GM18909 (cell line): Measurements from ENCODE around the gene ZNF507.

Experiments used
- ATAC-seq: cut with Tn5 transposase; IDR thresholded peaks from one replicate; pipeline ENCODE4 v1.9.1; 2021; ENCODE audit warnings: mild to moderate bottlenecking; ENCODE audit not compliant: unreplicated experiment, poor library complexity

Gene ZNF507

DNA sequence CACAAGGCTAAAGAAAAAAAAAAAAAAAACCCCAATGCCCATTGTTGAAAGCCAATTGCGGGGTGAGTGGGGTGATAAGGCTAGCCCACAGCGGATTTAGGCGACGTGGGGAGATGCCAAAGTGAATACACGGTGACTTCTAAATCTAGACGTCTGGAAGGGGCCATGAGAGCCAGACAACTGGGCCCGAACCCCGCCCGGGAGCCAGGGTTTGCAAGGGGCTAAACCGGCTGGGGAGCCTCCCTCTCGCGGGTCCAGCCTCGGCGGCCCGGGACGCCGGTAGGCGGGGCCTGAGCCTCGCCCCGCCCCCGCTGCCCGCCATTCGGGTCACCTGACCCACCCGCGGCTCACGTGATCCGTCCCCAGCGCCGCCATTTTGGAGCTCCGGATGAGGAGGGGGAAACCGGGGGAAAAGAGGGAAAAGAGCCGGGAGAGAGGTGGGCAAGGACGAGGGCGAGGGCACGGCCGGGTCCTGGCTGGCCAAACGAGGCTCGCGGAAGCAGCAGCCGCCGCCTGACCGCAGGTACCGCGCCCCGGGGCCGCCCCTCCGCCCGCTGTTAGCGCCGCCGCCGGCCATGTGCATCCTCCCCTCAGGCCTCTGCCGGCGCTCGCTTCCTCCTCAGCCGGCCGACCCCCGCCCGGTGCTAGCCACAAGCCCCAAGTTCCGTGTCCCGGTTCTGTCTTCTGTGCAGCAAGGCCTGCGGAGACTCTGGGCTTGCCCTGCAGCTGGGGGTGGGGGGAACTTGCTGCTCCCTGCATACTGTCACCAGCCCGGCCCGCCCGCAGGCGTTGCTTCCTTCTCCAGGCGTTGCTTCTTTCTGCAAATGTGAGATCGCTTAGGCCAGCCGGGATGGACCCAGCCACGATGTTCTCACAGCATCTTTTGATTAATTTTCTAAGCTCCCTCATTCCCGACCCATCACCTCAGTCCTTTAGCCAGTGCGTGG is at the start of gene ZNF507:
ZNF507 (plus strand) TSS at position 350 of the 947 bp plus-strand sequence. CDS start 7,221 bp downstream, outside the sequence.
- peak; percentile 84 for ATAC-seq

GRCh38 chr19:32296694-32297093 is 48.7 kb upstream of the ZNF507 start:
- no peak for ATAC-seq

DNA sequence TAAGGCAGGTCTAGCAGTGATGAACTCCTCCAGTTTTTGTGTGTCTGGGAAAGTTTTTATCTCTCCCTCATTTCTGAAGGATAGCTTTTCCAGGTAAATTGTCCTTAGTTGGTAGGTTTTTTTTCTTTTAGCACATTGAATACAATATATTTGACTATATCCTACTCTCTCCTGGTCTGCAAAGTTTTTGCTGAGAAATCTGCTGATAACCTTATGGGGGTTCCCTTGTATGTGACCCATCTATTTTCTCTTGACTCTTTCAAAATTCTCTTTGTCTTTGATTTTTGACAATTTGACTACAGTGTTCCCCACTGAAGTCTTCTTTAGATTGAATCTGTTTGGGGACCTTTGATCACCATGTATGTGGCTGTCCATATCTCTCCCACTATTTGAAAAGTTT is 42.6 kb upstream of the ZNF507 start:
- ATAC-seq, result no peak

DNA sequence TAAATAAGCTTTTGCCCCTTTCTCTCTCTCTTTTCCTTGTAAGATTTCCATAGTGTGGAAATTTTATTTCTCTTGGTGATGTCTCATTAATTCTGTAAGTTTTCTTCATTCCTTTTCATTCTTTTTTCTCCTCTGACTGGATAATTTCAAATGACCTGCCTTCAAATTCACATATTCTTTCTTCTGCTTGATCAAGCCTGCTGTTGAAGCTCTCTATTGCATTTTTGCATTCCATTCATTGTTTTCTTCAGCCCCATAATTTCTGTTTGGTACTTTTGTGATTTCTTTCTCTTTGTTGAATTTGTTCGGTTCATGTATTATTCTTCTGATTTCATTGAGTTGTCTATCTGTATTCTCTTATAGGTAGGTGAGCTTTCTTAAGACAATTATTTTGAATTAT is 42.2 kb upstream of the ZNF507 start:
- no peak for ATAC-seq

DNA sequence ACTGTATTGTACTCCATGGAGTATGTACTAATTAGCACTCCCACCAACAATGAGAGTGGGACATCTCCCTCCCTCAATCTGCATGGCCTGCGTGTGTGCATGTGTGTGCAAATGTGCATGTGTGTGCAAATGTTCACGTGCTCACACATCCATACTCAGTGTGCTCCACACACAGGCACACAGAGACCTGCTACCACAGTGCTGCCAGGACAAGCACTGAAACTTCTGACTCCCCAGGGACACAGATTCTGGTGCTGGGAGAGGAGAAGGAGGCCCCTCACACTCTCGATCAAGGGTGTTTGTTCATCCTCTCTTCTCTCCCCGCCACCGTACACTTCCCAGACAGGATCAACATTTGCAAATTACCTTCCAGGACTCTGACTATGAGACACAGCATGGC is 37.8 kb upstream of the ZNF507 start:
- ATAC-seq, result no peak

- ATAC-seq, result no peak
These were observed 36.9 kb upstream of the ZNF507 start for GRCh38 chr19:32308431-32309077.

DNA sequence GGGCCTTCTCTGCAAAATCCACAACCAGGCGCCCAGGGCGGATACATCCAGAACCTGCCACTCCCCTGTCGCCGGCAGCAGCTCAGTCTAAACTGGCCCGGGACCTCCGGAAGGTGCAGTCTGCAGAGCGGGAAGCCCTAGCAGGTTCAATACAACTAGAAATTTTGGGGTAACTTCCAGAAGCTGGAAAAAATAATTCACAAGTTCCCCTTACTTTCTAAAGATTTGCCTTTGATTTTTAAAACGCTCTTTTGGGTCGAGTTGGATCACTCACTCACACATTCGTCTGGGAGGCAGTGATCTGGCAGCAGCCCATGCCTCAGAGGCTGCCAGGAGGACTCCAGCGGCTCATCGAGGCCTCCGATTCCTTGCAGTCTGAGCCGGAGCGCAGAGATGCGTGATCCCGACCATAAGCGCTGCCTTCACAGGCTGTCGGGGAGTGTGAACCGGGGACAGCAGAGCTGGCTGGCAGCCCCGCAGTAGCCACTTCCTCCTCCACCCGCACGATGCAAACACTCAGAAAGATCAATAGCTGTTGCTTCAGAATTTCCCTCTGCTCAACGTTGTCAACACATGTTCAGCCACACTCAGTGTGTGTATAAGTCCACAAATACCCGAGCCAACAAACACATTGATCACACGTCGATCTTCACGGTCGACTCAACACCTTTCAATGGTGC is 35.6 kb upstream of the ZNF507 start:
- no peak for ATAC-seq

- ATAC-seq, result no peak
These were observed 34.0 kb upstream of the ZNF507 start for GRCh38 chr19:32311371-32311770.

DNA sequence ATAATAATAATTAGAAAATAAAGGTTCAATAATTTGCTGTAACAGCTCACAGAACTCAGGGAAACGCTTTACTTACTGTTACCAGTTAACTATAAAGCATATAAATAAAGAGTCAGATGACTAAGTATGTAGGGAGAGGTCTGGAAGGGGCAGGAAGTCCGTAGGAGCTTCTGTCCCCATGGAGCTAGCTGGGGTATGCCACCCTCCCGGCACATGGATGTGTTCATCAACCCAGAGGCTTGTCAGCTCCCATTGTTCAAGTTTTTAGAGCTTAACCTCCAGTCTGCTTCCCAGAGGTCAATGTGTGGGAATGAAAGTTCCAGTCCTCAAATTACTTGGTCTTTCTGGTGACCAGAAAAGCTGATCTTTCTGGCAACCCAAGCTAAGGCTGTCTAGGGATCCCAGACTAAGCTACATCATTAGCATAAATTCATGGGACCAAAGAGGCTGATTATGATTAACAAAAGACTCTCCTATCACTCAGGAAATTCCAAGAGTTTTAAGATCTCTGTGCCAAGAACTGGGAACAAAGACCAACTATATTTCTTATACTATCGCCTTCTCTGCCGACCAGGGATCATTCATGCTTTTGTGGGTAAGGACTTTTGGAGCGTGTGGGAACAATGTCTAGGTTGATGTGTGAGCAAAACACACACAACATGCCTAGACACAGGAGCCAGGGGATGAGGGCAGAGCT is 31.7 kb upstream of the ZNF507 start:
- no peak for ATAC-seq

GRCh38 chr19:32316034-32316433 is 29.4 kb upstream of the ZNF507 start:
- ATAC-seq, result no peak

DNA sequence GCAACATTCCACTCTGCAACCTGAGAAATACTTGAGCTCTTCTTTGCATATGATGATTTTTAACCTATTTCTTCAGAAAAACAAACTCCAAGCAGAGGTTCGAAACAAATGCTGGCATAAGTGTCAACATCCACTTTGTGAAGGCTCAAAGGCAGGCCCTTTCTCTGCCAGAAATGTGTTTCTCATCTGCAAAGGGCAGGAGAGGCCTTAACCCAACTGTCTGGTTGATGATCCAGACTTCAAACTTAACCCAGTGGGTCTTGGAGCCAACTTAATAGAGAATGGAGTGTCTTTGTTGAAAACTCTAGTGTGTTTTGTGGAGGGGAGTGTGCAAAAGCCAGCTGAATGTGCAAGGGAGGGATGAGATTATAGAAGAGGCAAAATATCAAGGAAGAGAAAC is 28.3 kb upstream of the ZNF507 start:
- no peak for ATAC-seq

DNA sequence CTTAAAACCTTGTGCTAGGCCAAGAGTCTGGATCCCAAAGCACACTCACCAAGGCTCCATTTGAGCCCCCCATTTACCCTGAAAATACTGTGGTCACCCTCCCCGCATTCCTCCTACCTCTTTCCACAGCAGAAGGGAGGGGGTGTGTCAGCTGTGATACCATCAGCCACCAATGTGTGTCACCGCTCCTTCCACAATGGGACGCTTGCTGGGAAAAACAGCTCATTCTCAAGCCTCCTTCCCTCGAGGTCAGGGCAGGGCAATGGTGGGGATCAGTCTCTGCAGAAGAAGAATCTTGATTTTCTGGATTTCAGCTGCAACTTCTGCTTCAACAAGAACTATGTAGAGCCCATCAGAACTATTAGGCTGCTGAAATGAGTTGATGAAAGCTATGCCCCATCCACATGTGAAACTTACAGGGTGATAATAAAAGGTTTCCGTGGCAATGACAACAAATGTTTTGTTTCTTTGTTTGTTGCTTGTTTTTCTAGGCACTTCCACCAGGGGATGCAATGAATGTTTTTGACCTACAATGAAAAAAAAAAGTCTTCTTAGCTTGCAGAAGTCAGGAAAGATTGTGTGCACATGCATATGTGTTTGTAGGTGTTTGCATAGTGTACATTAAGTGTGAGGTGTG is 26.4 kb upstream of the ZNF507 start:
- no peak for ATAC-seq

GRCh38 chr19:32322541-32322940 is 22.9 kb upstream of the ZNF507 start:
- no peak for ATAC-seq

- no peak for ATAC-seq
These were observed 20.7 kb upstream of the ZNF507 start for GRCh38 chr19:32324631-32325285.

DNA sequence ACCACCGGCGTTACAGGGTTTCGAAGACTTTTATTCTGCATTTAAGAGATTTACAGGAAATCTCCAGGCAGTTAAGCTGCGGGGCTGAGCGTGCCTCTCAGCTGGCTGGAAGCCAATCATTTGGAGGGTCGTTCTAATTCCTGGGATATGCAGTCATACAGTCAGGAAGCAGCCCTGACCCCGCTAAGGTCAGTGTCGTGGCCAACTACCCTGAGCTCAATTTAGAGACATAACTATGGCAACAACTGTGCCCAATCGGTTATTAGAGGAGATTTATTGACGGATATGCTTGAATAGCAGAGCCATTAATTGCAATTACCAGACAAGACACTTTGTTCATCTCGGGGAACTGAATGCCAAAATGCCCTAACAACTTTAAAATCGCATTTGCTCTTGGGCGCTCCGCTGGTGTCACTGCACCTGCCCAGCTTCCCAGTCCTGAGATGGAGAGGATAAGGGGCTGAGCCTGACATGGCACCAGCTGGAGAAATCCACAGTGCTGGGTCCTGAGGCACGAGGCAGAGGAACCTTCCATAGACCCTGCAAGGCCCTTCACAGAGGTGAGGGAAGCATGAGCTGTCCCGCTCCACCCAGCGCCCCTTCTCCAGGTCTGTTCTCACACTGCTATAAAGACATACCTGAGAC is 15.1 kb upstream of the ZNF507 start:
- no peak for ATAC-seq

- ATAC-seq, result no peak
These were observed 12.2 kb upstream of the ZNF507 start for GRCh38 chr19:32333227-32333626.

DNA sequence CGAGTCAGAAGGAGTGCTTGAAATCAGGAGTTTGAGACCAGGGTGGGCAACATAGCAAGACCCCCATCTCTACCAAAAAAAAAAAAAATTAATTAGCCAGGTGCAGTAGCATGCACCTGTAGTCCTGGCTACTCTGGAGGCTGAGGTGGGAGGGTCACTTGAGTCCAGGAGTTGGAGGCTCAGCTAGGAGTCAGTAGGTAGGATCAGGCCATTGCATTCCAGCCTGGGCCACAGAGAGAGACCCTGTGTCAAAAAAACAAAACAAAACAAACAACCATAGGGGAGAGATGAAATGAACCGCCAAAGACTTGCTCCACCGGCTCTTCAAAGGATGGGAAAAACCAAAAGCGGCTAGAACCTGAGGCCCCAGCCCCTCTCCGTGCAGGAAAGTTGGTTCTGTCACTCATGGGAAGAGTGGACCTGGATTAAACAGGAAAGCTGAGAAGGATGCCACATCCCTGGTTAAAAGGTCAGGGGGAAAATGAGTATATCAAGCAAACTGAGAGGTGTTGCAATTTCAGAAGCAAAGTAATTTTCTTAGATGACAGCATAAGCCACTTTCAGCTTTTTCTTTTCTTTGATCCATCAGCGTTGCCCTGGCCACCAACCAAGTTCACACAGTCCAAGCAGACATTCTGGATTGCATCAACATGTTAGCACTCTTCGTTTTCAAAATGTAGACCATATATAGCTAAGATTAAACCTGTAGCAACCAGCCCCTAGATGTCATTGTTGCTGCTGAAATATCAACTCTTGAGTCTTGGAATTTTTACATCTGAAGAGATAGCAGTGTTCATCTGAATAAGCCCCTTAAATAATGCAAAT is 8.9 kb upstream of the ZNF507 start:
- ATAC-seq, result no peak
